ENCODE measurements around the gene THRB.
A peak's percentile ranks its signal among the peaks of the same experiment; 100 is the strongest.

The THRB gene

GRCh38 chr3:24513463-24513862 lies 18.8 kb upstream of the THRB start:
- TF ChIP-seq, protein P1, sequence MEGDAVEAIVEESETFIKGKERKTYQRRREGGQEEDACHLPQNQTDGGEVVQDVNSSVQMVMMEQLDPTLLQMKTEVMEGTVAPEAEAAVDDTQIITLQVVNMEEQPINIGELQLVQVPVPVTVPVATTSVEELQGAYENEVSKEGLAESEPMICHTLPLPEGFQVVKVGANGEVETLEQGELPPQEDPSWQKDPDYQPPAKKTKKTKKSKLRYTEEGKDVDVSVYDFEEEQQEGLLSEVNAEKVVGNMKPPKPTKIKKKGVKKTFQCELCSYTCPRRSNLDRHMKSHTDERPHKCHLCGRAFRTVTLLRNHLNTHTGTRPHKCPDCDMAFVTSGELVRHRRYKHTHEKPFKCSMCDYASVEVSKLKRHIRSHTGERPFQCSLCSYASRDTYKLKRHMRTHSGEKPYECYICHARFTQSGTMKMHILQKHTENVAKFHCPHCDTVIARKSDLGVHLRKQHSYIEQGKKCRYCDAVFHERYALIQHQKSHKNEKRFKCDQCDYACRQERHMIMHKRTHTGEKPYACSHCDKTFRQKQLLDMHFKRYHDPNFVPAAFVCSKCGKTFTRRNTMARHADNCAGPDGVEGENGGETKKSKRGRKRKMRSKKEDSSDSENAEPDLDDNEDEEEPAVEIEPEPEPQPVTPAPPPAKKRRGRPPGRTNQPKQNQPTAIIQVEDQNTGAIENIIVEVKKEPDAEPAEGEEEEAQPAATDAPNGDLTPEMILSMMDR (conservative IDR thresholded peaks at IDR 0.05; ENCODE audit: low read depth, low read length), result no peak
- H3K4me3 ChIP-seq (ENCODE audit: low read depth, low read length), result no peak overlapping the region
- peak; percentile 45 for DNase-seq (ENCODE audit: low read depth)

GRCh38 chr3:24512564-24513197 lies 18.0 kb upstream of the THRB start:
- DNase-seq (ENCODE audit: low read depth), result no peak
- TF ChIP-seq, protein P1 (conservative IDR thresholded peaks at IDR 0.05; ENCODE audit: low read depth, low read length), result no peak
- H3K4me3 ChIP-seq (ENCODE audit: low read depth, low read length), result no peak overlapping the region

DNA sequence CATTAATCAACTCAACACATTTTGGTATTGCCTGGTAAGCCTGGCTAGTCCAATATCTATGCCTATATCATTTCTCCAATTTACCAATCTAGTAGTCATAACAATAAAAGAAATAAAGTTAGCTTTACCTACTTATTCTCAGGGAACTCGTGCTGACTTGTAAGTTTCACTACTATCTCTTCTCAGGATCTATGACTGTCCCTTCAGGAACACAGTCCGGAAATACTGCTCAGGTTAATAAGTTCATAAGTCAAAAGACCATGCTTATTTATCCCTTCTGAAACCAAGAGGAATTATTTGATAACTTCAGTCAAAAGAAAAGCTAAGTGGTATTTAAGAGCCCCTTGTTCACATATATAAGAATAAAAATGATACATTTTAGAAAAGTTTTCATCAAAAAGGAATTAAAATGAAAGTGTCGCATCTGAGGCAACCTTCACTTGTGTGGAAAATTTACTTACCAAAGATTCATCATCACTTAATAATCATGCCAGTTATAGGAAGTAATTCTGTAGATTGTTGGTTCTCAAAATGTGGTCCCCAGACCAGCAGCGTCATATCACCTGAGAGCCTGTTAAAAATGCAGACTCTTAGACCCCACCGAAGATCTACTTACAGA lies 15.5 kb upstream of the THRB start:
- TF ChIP-seq, protein P1 (conservative IDR thresholded peaks at IDR 0.05; ENCODE audit: low read depth, low read length), result no peak
- H3K4me3 ChIP-seq (ENCODE audit: low read depth, low read length), result no peak overlapping the region
- peak; percentile 59 for DNase-seq (ENCODE audit: low read depth)

DNA sequence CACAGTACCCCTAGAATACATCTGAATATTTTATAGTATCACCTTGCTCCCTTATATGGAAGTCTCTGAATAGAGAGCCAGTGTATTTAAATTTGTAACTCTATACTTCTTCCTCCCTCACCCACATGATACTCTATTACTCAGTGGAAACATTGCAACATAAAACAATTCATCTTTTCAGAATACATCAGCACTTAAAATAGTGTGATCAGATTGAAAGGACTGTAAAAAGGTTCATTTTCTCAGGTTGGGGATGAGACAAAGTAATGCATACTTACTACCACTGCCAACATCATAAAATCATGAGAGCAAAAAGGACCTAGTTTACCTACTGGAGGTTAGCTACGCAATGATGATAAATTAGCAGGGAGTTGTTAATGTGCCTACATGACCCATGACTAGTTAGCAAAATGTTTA lies 13.8 kb upstream of the THRB start:
- TF ChIP-seq, protein P1 (conservative IDR thresholded peaks at IDR 0.05; ENCODE audit: low read depth, low read length), result no peak
- H3K4me3 ChIP-seq (ENCODE audit: low read depth, low read length), result no peak overlapping the region
- peak; percentile 80 for DNase-seq (ENCODE audit: low read depth)

DNA sequence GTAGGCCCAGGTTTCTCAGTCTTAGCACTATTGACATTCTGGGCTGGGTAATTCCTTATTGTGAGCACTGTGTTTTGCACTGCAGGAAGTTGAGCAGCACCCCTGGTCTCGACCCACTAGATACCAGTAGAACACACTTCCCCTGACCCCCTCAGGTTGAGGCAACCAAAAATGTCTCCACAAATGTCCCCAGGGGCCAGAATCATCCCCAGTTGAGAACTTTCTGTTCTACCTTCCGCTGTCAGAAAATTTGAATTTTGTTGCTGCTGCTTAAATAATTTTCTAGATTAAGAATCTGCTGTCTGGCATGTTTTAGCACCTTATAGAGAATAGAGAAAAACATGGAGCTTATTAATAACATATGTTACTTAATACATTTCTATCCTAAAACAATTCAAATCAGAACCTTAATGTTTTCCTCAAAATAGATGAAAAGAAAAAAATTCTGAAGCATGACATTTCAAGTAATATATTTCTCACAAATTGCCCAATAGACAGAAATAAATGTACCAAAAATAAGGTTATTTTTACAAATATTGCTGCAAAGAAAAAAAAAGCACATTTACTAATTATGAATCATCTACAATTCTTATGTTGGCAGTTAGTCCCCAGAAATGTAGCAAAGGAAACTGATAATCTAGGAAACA lies 13.2 kb upstream of the THRB start:
- no peak overlapping the region for H3K4me3 ChIP-seq (ENCODE audit: low read depth, low read length)
- TF ChIP-seq, protein P1 (conservative IDR thresholded peaks at IDR 0.05; ENCODE audit: low read depth, low read length), result no peak
- no peak for DNase-seq (ENCODE audit: low read depth)

GRCh38 chr3:24506966-24507775 lies 12.5 kb upstream of the THRB start:
- no peak overlapping the region for H3K4me3 ChIP-seq (ENCODE audit: low read depth, low read length)
- TF ChIP-seq, protein P1 (conservative IDR thresholded peaks at IDR 0.05; ENCODE audit: low read depth, low read length), result no peak
- no peak for DNase-seq (ENCODE audit: low read depth)
